ENCODE measurements around the gene DPF3.

DPF3 gene

DNA sequence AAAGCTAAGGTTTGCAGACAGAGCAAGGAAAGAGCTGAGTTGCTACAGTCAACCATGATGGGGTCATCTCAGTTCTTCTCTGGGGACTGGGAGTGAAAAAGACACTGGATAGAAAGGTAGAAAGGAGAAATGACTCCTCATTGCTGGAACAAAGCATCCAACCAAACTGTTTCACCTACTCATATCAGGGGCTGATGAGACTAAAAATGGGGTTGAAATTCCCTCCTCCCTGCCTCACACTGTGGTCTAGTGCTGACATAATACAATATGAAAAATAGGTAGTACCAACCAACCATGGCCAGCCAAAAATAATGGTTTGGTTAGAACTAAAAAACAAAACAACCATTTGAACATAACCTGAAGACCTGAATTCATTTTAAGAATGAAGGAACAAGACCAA is 220.7 kb downstream of the DPF3 start:
- Histone ChIP-seq H3F3A (ENCODE audit: control insufficient read depth, insufficient read depth) (no peaks in the 10 kb centered on the region), H4K20me1 (ENCODE audit: control insufficient read depth, insufficient read depth, low read depth, low read length) (no peaks in the 10 kb centered on the region), H3K9me3 (ENCODE audit: control insufficient read depth, insufficient read depth, low read length) (no peaks in the 10 kb centered on the region), H3K9me2 (replicated peaks; ENCODE audit: control insufficient read depth, low read length) (no peaks in the 10 kb centered on the region), H3K27me3 (ENCODE audit: control insufficient read depth, low read length) (no peaks in the 10 kb centered on the region; the same call in 1 of the 2 replicates), H3K27ac (ENCODE audit: low read depth, low read length) (no peak overlapping the region), H3K36me3 (ENCODE audit: control insufficient read depth, low read length) (no peaks in the 10 kb centered on the region), H3K4me1 (ENCODE audit: control insufficient read depth, low read length) (peaks cover 11% of the 10 kb centered on the region), H3K4me2 (ENCODE audit: low read length) (no peak overlapping the region), H3K79me2 (ENCODE audit: control insufficient read depth, low read length) (no peaks in the 10 kb centered on the region), H3K4me3 (ENCODE audit: low read length) (no peak overlapping the region)
- TF ChIP-seq, protein P1, sequence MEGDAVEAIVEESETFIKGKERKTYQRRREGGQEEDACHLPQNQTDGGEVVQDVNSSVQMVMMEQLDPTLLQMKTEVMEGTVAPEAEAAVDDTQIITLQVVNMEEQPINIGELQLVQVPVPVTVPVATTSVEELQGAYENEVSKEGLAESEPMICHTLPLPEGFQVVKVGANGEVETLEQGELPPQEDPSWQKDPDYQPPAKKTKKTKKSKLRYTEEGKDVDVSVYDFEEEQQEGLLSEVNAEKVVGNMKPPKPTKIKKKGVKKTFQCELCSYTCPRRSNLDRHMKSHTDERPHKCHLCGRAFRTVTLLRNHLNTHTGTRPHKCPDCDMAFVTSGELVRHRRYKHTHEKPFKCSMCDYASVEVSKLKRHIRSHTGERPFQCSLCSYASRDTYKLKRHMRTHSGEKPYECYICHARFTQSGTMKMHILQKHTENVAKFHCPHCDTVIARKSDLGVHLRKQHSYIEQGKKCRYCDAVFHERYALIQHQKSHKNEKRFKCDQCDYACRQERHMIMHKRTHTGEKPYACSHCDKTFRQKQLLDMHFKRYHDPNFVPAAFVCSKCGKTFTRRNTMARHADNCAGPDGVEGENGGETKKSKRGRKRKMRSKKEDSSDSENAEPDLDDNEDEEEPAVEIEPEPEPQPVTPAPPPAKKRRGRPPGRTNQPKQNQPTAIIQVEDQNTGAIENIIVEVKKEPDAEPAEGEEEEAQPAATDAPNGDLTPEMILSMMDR (IDR thresholded peaks at IDR 0.05; ENCODE audit: low read depth, low read length, poor library complexity, severe bottlenecking), result no peak
- no peak for TF ChIP-seq EZH2phosphoT487 (IDR thresholded peaks at IDR 0.05; ENCODE audit: borderline replicate concordance, low read length)

DNA sequence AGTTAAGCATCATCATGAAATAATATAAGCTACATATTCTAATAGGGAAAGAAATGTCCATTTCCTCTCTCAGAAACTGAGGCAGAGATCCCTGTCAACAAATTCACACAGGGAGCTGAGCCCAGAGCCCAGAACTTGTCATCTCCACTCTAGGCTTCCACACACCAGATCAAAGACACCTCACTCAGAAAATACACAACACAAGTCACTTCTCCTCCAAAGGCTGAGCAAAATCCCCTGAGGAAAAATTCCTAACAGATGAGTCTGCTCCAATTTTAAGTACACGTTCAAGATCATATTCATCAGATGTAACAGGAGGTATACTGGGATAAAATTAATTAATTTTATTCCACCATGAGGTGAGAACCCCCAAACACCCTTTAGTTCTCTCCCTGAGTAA is 227.3 kb downstream of the DPF3 start:
- TF ChIP-seq, protein P1 (IDR thresholded peaks at IDR 0.05; ENCODE audit: low read depth, low read length, poor library complexity, severe bottlenecking), result no peak
- no peak for TF ChIP-seq EZH2phosphoT487 (IDR thresholded peaks at IDR 0.05; ENCODE audit: borderline replicate concordance, low read length)
- no peaks in the 10 kb centered on the region for H3F3A ChIP-seq (ENCODE audit: control insufficient read depth, insufficient read depth)
- no peaks in the 10 kb centered on the region for H3K9me3 ChIP-seq (ENCODE audit: control insufficient read depth, insufficient read depth, low read length)
- no peaks in the 10 kb centered on the region for H3K36me3 ChIP-seq (ENCODE audit: control insufficient read depth, low read length)
- H3K27me3 ChIP-seq (ENCODE audit: control insufficient read depth, low read length), result no peaks in the 10 kb centered on the region; the same call in 1 of the 2 replicates
- H3K9me2 ChIP-seq (replicated peaks; ENCODE audit: control insufficient read depth, low read length), result no peaks in the 10 kb centered on the region
- no peaks in the 10 kb centered on the region for H3K4me1 ChIP-seq (ENCODE audit: control insufficient read depth, low read length)
- no peak overlapping the region for H3K4me2 ChIP-seq (ENCODE audit: low read length)
- no peaks in the 10 kb centered on the region for H3K79me2 ChIP-seq (ENCODE audit: control insufficient read depth, low read length)
- H3K4me3 ChIP-seq (ENCODE audit: low read length), result no peak overlapping the region
- no peak overlapping the region for H3K27ac ChIP-seq (ENCODE audit: low read depth, low read length)
- no peaks in the 10 kb centered on the region for H4K20me1 ChIP-seq (ENCODE audit: control insufficient read depth, insufficient read depth, low read depth, low read length)

DNA sequence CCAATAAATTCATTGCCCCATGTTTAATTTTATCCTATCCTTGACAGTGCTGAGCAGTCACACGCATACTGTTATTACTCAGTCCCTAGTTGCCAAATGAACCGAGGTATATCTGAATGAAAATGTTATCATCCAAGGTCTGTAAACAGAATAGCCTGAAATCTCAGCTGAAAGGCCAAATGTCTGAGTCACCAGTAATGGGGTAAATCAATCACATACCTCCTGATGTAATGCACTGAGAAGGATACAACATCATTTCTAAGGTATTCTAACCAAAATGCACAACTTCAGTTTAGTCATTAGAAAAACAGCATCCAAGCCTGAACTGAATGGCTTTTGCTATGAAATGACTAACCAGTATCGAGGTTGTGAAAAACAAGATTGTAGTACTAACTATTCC is 228.6 kb downstream of the DPF3 start:
- no peaks in the 10 kb centered on the region for H3K9me3 ChIP-seq (ENCODE audit: control insufficient read depth, insufficient read depth, low read length)
- H4K20me1 ChIP-seq (ENCODE audit: control insufficient read depth, insufficient read depth, low read depth, low read length), result no peaks in the 10 kb centered on the region
- H3K27ac ChIP-seq (ENCODE audit: low read depth, low read length), result no peak overlapping the region
- H3K79me2 ChIP-seq (ENCODE audit: control insufficient read depth, low read length), result no peaks in the 10 kb centered on the region
- H3K4me1 ChIP-seq (ENCODE audit: control insufficient read depth, low read length), result no peaks in the 10 kb centered on the region
- H3K27me3 ChIP-seq (ENCODE audit: control insufficient read depth, low read length), result no peaks in the 10 kb centered on the region; the same call in 1 of the 2 replicates
- no peaks in the 10 kb centered on the region for H3K9me2 ChIP-seq (replicated peaks; ENCODE audit: control insufficient read depth, low read length)
- H3K36me3 ChIP-seq (ENCODE audit: control insufficient read depth, low read length), result no peaks in the 10 kb centered on the region
- no peaks in the 10 kb centered on the region for H3F3A ChIP-seq (ENCODE audit: control insufficient read depth, insufficient read depth)
- H3K4me3 ChIP-seq (ENCODE audit: low read length), result no peak overlapping the region
- H3K4me2 ChIP-seq (ENCODE audit: low read length), result no peak overlapping the region
- TF ChIP-seq EZH2phosphoT487 (IDR thresholded peaks at IDR 0.05; ENCODE audit: borderline replicate concordance, low read length), result no peak
- TF ChIP-seq, protein P1 (IDR thresholded peaks at IDR 0.05; ENCODE audit: low read depth, low read length, poor library complexity, severe bottlenecking), result no peak
